Mesenchymal stem cell (in vitro differentiated cells and primary cell): Measurements from ENCODE around the gene CSRP2.
A peak's percentile ranks its signal among the peaks of the same experiment; 100 is the strongest.

ENCODE experiments used
- DNase-seq: peaks from one replicate; pipeline ENCODE4 v3.0.0-alpha.2; 2013
- H2AFZ ChIP-seq: one replicate; pipeline ENCODE4 v1.6.1; 2013; ENCODE audit warnings: low read depth, mild to moderate bottlenecking, control low read depth, inconsistent platforms, low read length, moderate library complexity
- H2AK5ac ChIP-seq: 2 replicates; pipeline ENCODE4 v1.6.1; 2013; ENCODE audit warnings: low read length, moderate library complexity, mild to moderate bottlenecking, inconsistent platforms; ENCODE audit not compliant: severe bottlenecking
- H2BK120ac ChIP-seq: one replicate; pipeline ENCODE4 v1.6.1; 2013; ENCODE audit warnings: low read depth, mild to moderate bottlenecking, inconsistent platforms, low read length, moderate library complexity
- H2BK12ac ChIP-seq, 2 experiments: one replicate each; pipeline ENCODE4 v1.6.1; 2013; ENCODE audit warnings: inconsistent platforms in 2 of 2, low read length in 2 of 2, mild to moderate bottlenecking in 2 of 2, moderate library complexity in 2 of 2, control low read depth in 1 of 2
- H2BK15ac ChIP-seq: one replicate; pipeline ENCODE4 v1.6.1; 2013; ENCODE audit warnings: mild to moderate bottlenecking, low read depth, inconsistent platforms; ENCODE audit not compliant: poor library complexity, severe bottlenecking
- H2BK5ac ChIP-seq: 2 replicates; pipeline ENCODE4 v1.6.1; 2013; ENCODE audit warnings: low read depth, mild to moderate bottlenecking, low read length, control low read depth, inconsistent platforms; ENCODE audit not compliant: poor library complexity, severe bottlenecking
- H3K14ac ChIP-seq, 2 experiments: one replicate each; pipeline ENCODE4 v1.6.1; 2013; ENCODE audit warnings: inconsistent platforms in 2 of 2, low read length in 2 of 2, control low read depth in 1 of 2, mild to moderate bottlenecking in 1 of 2, moderate library complexity in 1 of 2
- H3K18ac ChIP-seq, 2 experiments: one replicate each; pipeline ENCODE4 v1.6.1; 2013; ENCODE audit warnings: inconsistent platforms in 2 of 2, low read length in 2 of 2, control low read depth in 1 of 2, low read depth in 1 of 2, mild to moderate bottlenecking in 1 of 2
- H3K23ac ChIP-seq, 2 experiments: one replicate each; pipeline ENCODE4 v1.6.1; 2013; ENCODE audit warnings: inconsistent platforms in 2 of 2, low read length in 2 of 2, mild to moderate bottlenecking in 2 of 2, moderate library complexity in 2 of 2, control low read depth in 1 of 2
- H3K27ac ChIP-seq: 2 replicates; pipeline ENCODE4 v1.5.1; 2013; ENCODE audit warnings: mild to moderate bottlenecking, moderate library complexity, low read length, control low read depth, inconsistent platforms; ENCODE audit not compliant: poor library complexity, severe bottlenecking
- H3K27me3 ChIP-seq, 2 experiments: 2 replicates each; pipeline versions ENCODE4 v1.6.1 to v1.7.0; 2013; ENCODE audit warnings: low read length in 2 of 2, mild to moderate bottlenecking in 2 of 2, moderate library complexity in 2 of 2, control low read depth in 1 of 2, inconsistent platforms in 1 of 2; ENCODE audit not compliant: control insufficient read depth in 1 of 2, insufficient read depth in 1 of 2
- H3K36me3 ChIP-seq, 2 experiments: 2 replicates each; pipeline versions ENCODE4 v1.6.1 to v1.7.0; 2013; ENCODE audit warnings: low read length in 2 of 2, control low read depth in 1 of 2, inconsistent platforms in 1 of 2, low read depth in 1 of 2, mild to moderate bottlenecking in 1 of 2; ENCODE audit not compliant: insufficient read depth in 2 of 2, control insufficient read depth in 1 of 2
- H3K4ac ChIP-seq, 2 experiments: one replicate each; pipeline ENCODE4 v1.6.1; 2013; ENCODE audit warnings: inconsistent platforms in 2 of 2, low read length in 2 of 2, mild to moderate bottlenecking in 2 of 2, moderate library complexity in 2 of 2, control low read depth in 1 of 2, low read depth in 1 of 2
- H3K4me1 ChIP-seq: 2 replicates; pipeline ENCODE4 v1.6.1; 2013; ENCODE audit warnings: low read depth, low read length, control low read depth; ENCODE audit not compliant: control insufficient read depth, insufficient read depth
- H3K4me2 ChIP-seq: 2 replicates; pipeline ENCODE4 v1.6.1; 2013; ENCODE audit warnings: low read length, mild to moderate bottlenecking, inconsistent platforms; ENCODE audit not compliant: poor library complexity, severe bottlenecking
- H3K4me3 ChIP-seq, 2 experiments: 2 replicates each; pipeline versions ENCODE4 v1.5.1 to v1.7.0; 2013; ENCODE audit warnings: low read length in 2 of 2, mild to moderate bottlenecking in 2 of 2, control low read depth in 1 of 2, low read depth in 1 of 2; ENCODE audit not compliant: insufficient read depth in 1 of 2
- H3K79me1 ChIP-seq: replicated peaks from 2 replicates; pipeline ENCODE4 v1.6.1; 2013; ENCODE audit warnings: mild to moderate bottlenecking, control low read depth, low read length, inconsistent platforms; ENCODE audit not compliant: poor library complexity, severe bottlenecking
- H3K9ac ChIP-seq: 2 replicates; pipeline ENCODE4 v1.7.0; 2013; ENCODE audit warnings: mild to moderate bottlenecking, low read length, moderate library complexity
- H3K9me3 ChIP-seq: 2 replicates; pipeline ENCODE4 v1.7.0; 2013; ENCODE audit warnings: mild to moderate bottlenecking, low read length; ENCODE audit not compliant: control insufficient read depth
- H4K8ac ChIP-seq: one replicate; pipeline ENCODE4 v1.6.1; 2013; ENCODE audit warnings: inconsistent platforms, mild to moderate bottlenecking, low read length, moderate library complexity
- H4K91ac ChIP-seq: one replicate; pipeline ENCODE4 v1.6.1; 2013; ENCODE audit warnings: mild to moderate bottlenecking, low read length, inconsistent platforms
- WGBS: methylation state at CpG from one replicate; pipeline ENCODE4 v1.1.7; 2013; ENCODE audit warnings: mixed read lengths; 5-methylcytosine and 5-hydroxymethylcytosine counted together

Gene CSRP2

DNA sequence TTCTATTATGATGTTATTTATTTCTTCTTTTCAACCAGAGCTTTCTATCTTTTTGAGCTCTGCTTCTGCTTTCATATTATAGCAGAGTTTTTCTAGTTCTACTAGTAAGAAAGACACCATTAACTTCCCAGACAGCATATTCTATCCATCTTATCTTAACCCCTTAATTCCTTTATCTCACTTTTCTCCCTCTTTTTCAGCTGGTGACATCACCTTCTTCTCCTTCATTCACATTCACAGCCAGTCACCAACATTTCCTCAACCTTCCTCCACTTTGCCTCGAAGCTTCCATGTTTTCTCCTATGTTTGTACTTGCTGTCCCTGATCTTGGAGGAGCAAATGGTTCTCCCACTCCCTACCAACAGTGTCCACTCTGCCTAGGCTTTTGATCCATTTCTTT lies 3.5 kb upstream of the CSRP2 start:
- no peaks in the 10 kb centered on the region for H3K27me3 ChIP-seq
- H3K9me3 ChIP-seq, result no peaks in the 10 kb centered on the region
- H3K36me3 ChIP-seq, result no peaks in the 10 kb centered on the region
- peak overlapping the region; percentile 27 for H4K91ac ChIP-seq
- H4K8ac ChIP-seq, result no peak overlapping the region
- H2BK12ac ChIP-seq, result peak overlapping the region in 1 of 2 experiments; percentile 3
- no peak overlapping the region for H3K23ac ChIP-seq
- peaks cover 7% of the 10 kb centered on the region for H3K79me1 ChIP-seq
- no peak overlapping the region for H3K14ac ChIP-seq
- H2BK120ac ChIP-seq, result no peak overlapping the region
- no peak overlapping the region for H3K4me3 ChIP-seq
- peaks cover 5% of the 10 kb centered on the region for H3K4me1 ChIP-seq
- H3K9ac ChIP-seq, result no peak overlapping the region
- WGBS, result 95% methylated on average over 1 of the region's 1 CpG
- no peak overlapping the region for H2BK15ac ChIP-seq
- no peak overlapping the region for H2BK5ac ChIP-seq
- no peak overlapping the region for H3K27ac ChIP-seq
- no peak overlapping the region for H3K18ac ChIP-seq
- H2AK5ac ChIP-seq, result no peak overlapping the region
- H3K4me2 ChIP-seq, result no peak overlapping the region
- no peak overlapping the region for H2AFZ ChIP-seq
- H3K4ac ChIP-seq, result no peak overlapping the region
- no peak for DNase-seq

- no peak for DNase-seq
- Histone ChIP-seq H3K27ac (no peak overlapping the region), H3K14ac (no peak overlapping the region), H2BK15ac (no peak overlapping the region), H3K23ac (no peak overlapping the region), H2BK12ac (no peak overlapping the region), H2AK5ac (no peak overlapping the region), H3K36me3 (no peaks in the 10 kb centered on the region), H3K4ac (no peak overlapping the region), H4K8ac (no peak overlapping the region), H3K9me3 (no peaks in the 10 kb centered on the region), H3K9ac (no peak overlapping the region), H3K18ac (no peak overlapping the region), H3K27me3 (no peaks in the 10 kb centered on the region), H3K4me3 (no peak overlapping the region), H3K79me1 (peaks cover 14% of the 10 kb centered on the region), H2AFZ (no peak overlapping the region), H2BK5ac (no peak overlapping the region), H3K4me1 (peaks cover 5% of the 10 kb centered on the region), H3K4me2 (no peak overlapping the region), H2BK120ac (no peak overlapping the region), H4K91ac (no peak overlapping the region)
Observed at GRCh38 chr12:76881142-76881541, 2.3 kb upstream of the CSRP2 start.

GRCh38 chr12:76880519-76881023 lies 1.8 kb upstream of the CSRP2 start:
- Histone ChIP-seq H3K4ac (peak overlapping the region in 1 of 2 experiments; percentile 54), H3K4me2 (no peak overlapping the region), H2BK15ac (no peak overlapping the region), H3K14ac (no peak overlapping the region), H3K79me1 (peaks cover 14% of the 10 kb centered on the region), H2BK120ac (no peak overlapping the region), H3K27ac (no peak overlapping the region), H2AFZ (no peak overlapping the region), H3K4me1 (peaks cover 5% of the 10 kb centered on the region), H3K23ac (no peak overlapping the region), H3K4me3 (no peak overlapping the region), H2AK5ac (no peak overlapping the region), H3K9ac (no peak overlapping the region), H4K8ac (no peak overlapping the region), H3K18ac (peak overlapping the region in 1 of 2 experiments; percentile 42), H2BK12ac (peak overlapping the region in 1 of 2 experiments; percentile 63), H2BK5ac (no peak overlapping the region), H3K9me3 (no peaks in the 10 kb centered on the region), H4K91ac (no peak overlapping the region), H3K27me3 (no peaks in the 10 kb centered on the region), H3K36me3 (no peaks in the 10 kb centered on the region)
- WGBS, result 89% methylated on average over 4 of the region's 7 CpGs
- DNase-seq, result no peak

GRCh38 chr12:76879710-76880518 lies 1.1 kb upstream of the CSRP2 start:
- H3K14ac ChIP-seq, result no peak overlapping the region
- peak overlapping the region; percentile 69 for H3K27ac ChIP-seq
- H2BK12ac ChIP-seq, result peak overlapping the region in 1 of 2 experiments; percentile 7
- H3K9me3 ChIP-seq, result no peaks in the 10 kb centered on the region
- peak overlapping the region; percentile 89 for H3K4me2 ChIP-seq
- peak overlapping the region; percentile 35 to 83 for H3K4me3 ChIP-seq
- peak; percentile 71 for DNase-seq
- no peaks in the 10 kb centered on the region for H3K36me3 ChIP-seq
- H3K27me3 ChIP-seq, result no peaks in the 10 kb centered on the region
- no peak overlapping the region for H2BK5ac ChIP-seq
- H2BK15ac ChIP-seq, result no peak overlapping the region
- H2AK5ac ChIP-seq, result no peak overlapping the region
- H3K9ac ChIP-seq, result peak overlapping the region; percentile 88
- 37% methylated on average over 9 of the region's 13 CpGs for WGBS
- peaks cover 17% of the 10 kb centered on the region for H3K79me1 ChIP-seq
- peaks cover 5% of the 10 kb centered on the region for H3K4me1 ChIP-seq
- no peak overlapping the region for H2AFZ ChIP-seq
- H3K23ac ChIP-seq, result no peak overlapping the region
- no peak overlapping the region for H4K8ac ChIP-seq
- H2BK120ac ChIP-seq, result no peak overlapping the region
- no peak overlapping the region for H4K91ac ChIP-seq
- H3K4ac ChIP-seq, result peak overlapping the region in 1 of 2 experiments; percentile 27
- peak overlapping the region; percentile 23 to 46 for H3K18ac ChIP-seq
